HepG2 (cell line): ENCODE results near the gene OR4X1. TPM values are rescaled to one million over a fixed set of nuclear protein-coding genes. Genes with fewer than 3 reads are reported as not detected.
"Not testable (repeated sequence)": the region's sequence is repeated elsewhere in the genome, so short reads cannot be mapped to it uniquely, and the experiment has no call there.

Source experiments
- ATAC-seq: fragments of 200-7000 bp; cut with Tn5 transposase; 3 replicates; pipeline ENCODE4 v1.9.1; 2020; ENCODE audit warnings: mild to moderate bottlenecking, moderate library complexity
- BruUV-seq: library from RNA; stranded (reverse); fragments of 400-500 nt; replicated peaks from 2 replicates; lab custom pipeline; 2021; lab: Mats Ljungman, UMichigan
- CTCF ChIA-PET: fragments of 300-600 bp; formaldehyde crosslinking; extraction: SDS; loops from one replicate; lab custom pipeline; 2021; ENCODE audit warnings: low total read pairs, inconsistent platforms, low intra/inter-chr PET ratio; lab: Yijun Ruan, JAX
- POLR2A ChIA-PET: fragments of 350-600 bp; sonication (Branson Sonifier 250); formaldehyde crosslinking; loops from one replicate; lab custom pipeline; 2020; ENCODE audit warnings: antibody characterized with exemption, inconsistent platforms; lab: Yijun Ruan, JAX
- DNase-seq: peaks from one replicate; pipeline ENCODE4 v3.0.0-alpha.2; 2015; ENCODE audit warnings: low spot score
- FAIRE-seq: peaks from 3 replicates; lab custom pipeline; 2011; peaks lifted over from hg19 to GRCh38; lab: Jason Lieb, UNC
- H2AFZ ChIP-seq: one replicate; pipeline ENCODE4 v1.6.1; 2011; ENCODE audit warnings: low read length, inconsistent platforms
- H3K27ac ChIP-seq: fragments of 300-600 bp; 3 replicates; pipeline ENCODE4 v1.8.0; 2011; ENCODE audit warnings: mixed run types, mild to moderate bottlenecking, mixed read lengths, low read length, inconsistent platforms; ENCODE audit not compliant: insufficient read depth; ENCODE audit errors: extremely low read length
- H3K27me3 ChIP-seq, 2 experiments: fragments of 200-600 bp in 1 of 2; 2 replicates in 1 of 2; 3 replicates in 1 of 2; pipeline versions ENCODE4 v1.6.0 to v1.8.0; 2011; ENCODE audit warnings: low read length in 2 of 2, mild to moderate bottlenecking in 2 of 2, moderate library complexity in 2 of 2, inconsistent platforms in 1 of 2; ENCODE audit not compliant: insufficient read depth in 2 of 2, control insufficient read depth in 1 of 2
- H3K36me3 ChIP-seq, 2 experiments: fragments of 200-600 bp in 1 of 2; replicated peaks in 1 of 2; 2 replicates in 1 of 2; 3 replicates in 1 of 2; pipeline versions ENCODE4 v1.5.1 to v1.8.0; 2011; ENCODE audit warnings: low read length in 2 of 2, inconsistent platforms in 1 of 2; ENCODE audit not compliant: insufficient read depth in 2 of 2, control insufficient read depth in 1 of 2
- H3K4me1 ChIP-seq: 2 replicates; pipeline ENCODE4 v1.5.1; 2012; ENCODE audit warnings: low read length, inconsistent platforms; ENCODE audit not compliant: insufficient read depth
- H3K4me2 ChIP-seq: 2 replicates; pipeline ENCODE4 v1.6.0; 2011; ENCODE audit warnings: low read depth, low read length, inconsistent platforms
- H3K4me3 ChIP-seq, 3 experiments: fragments of 200-600 bp in 1 of 3; sonication (generic), shearing (Covaris generic) in 1 of 3; replicated peaks in 1 of 3; 2 replicates each; pipeline ENCODE4 v1.5.1; 2011 to 2016; ENCODE audit warnings: low read length in 3 of 3, inconsistent platforms in 2 of 3, low read depth in 2 of 3, mild to moderate bottlenecking in 2 of 3, control low read depth in 1 of 3, mixed read lengths in 1 of 3; ENCODE audit not compliant: insufficient read depth in 1 of 3
- H3K79me2 ChIP-seq: one replicate; pipeline ENCODE4 v1.6.1; 2011; ENCODE audit warnings: low read length, inconsistent platforms; ENCODE audit not compliant: insufficient read depth
- H3K9ac ChIP-seq: 2 replicates; pipeline ENCODE4 v1.6.0; 2011; ENCODE audit warnings: mild to moderate bottlenecking, low read depth, low read length, inconsistent platforms; ENCODE audit not compliant: insufficient read depth
- H3K9me3 ChIP-seq: 2 replicates; pipeline ENCODE4 v1.5.1; 2012; ENCODE audit warnings: mild to moderate bottlenecking, low read length
- H4K20me1 ChIP-seq: 2 replicates; pipeline ENCODE4 v1.6.0; 2011; ENCODE audit warnings: inconsistent platforms, mild to moderate bottlenecking, low read length, moderate library complexity; ENCODE audit not compliant: insufficient read depth
- HNRNPLL ChIP-seq: fragments of 200-400 bp; formaldehyde crosslinking; IDR thresholded peaks from 2 replicates; pipeline ENCODE4 v1.6.1; 2017; ENCODE audit warnings: mild to moderate bottlenecking, low read depth, low read length; ENCODE audit not compliant: poor library complexity, severe bottlenecking
- HOXA7 ChIP-seq: sonication (generic); formaldehyde crosslinking; IDR thresholded peaks from 2 replicates; pipeline ENCODE4 v1.8.1; 2022; ENCODE audit warnings: mild to moderate bottlenecking, missing genetic modification reagents, moderate library complexity
- MLLT10 ChIP-seq: sonication (generic); formaldehyde crosslinking; IDR thresholded peaks from 2 replicates; pipeline ENCODE4 v1.4.0; 2020; ENCODE audit warnings: missing genetic modification reagents
- PHF20 ChIP-seq: sonication (generic); formaldehyde crosslinking; IDR thresholded peaks from 2 replicates; pipeline ENCODE4 v1.5.0; 2020; ENCODE audit warnings: mild to moderate bottlenecking, missing genetic modification reagents
- POLR2G ChIP-seq: fragments of 200-400 bp; formaldehyde crosslinking; IDR thresholded peaks from 2 replicates; pipeline ENCODE4 v1.6.1; 2018; ENCODE audit warnings: mild to moderate bottlenecking, low read depth, low read length, moderate library complexity
- SRF ChIP-seq: IDR thresholded peaks from 2 replicates; pipeline ENCODE4 v1.6.1; 2011; ENCODE audit warnings: mild to moderate bottlenecking, low read depth, low read length, moderate library complexity
- ZFY ChIP-seq: sonication (generic); formaldehyde crosslinking; IDR thresholded peaks from 2 replicates; pipeline ENCODE4 v1.4.0; 2020; ENCODE audit warnings: missing genetic modification reagents
- ZNF558 ChIP-seq: sonication (generic); formaldehyde crosslinking; IDR thresholded peaks from 2 replicates; pipeline ENCODE4 v1.9.0; 2022; ENCODE audit warnings: mild to moderate bottlenecking, missing genetic modification reagents, borderline replicate concordance
- ZNF678 ChIP-seq: sonication (generic); formaldehyde crosslinking; IDR thresholded peaks from 2 replicates; pipeline ENCODE4 v1.4.0; 2020; ENCODE audit warnings: mild to moderate bottlenecking, missing genetic modification reagents
- WGBS: methylation state at CpG from one replicate; pipeline ENCODE4 v1.1.6; 2017; ENCODE audit warnings: low lambda C conversion rate; 5-methylcytosine and 5-hydroxymethylcytosine counted together
- in situ Hi-C: cut with HindIII; loops from 2 replicates; pipeline ENCODE4 v1.10.0; 2017; ENCODE audit warnings: low pct_unique_long_range_greater_than_20kb; ENCODE audit not compliant: extremely low pct_ligation_motif_present
- intact Hi-C: fragments of 100-400 bp; cut with micrococcal nuclease; formaldehyde crosslinking; loops from one replicate; pipeline ENCODE4 v1.10.0; 2022; ENCODE audit not compliant: unreplicated experiment
- polyA plus RNA-seq, 8 experiments: library from polyadenylated mRNA; depleted of rRNA in 3 of 8; stranded (reverse) in 7 of 8; unstranded in 1 of 8; fragments of >200 nt; fragmentation: Illumina TruSeq in 4 of 8; extraction: Trizol in 4 of 8; gene quantifications; 2 replicates each; pipeline versions ENCODE4 v1.2.1 to v1.2.3, GENCODE V29; 2011 to 2016; ENCODE audit warnings: low read depth in 4 of 8, missing spikeins in 1 of 8, mixed read lengths in 1 of 8; ENCODE audit not compliant: insufficient read depth in 1 of 8
- total RNA-seq, 5 experiments: library from RNA; depleted of rRNA; stranded (reverse); fragments of >200 nt; fragmentation: Illumina TruSeq; extraction: Trizol; gene quantifications; 2 replicates each; pipeline ENCODE4 v1.2.3, GENCODE V29; 2016; ENCODE audit warnings: low read depth in 1 of 5
- TF ChIP-seq, protein P1 (sequence below): IDR thresholded peaks from 2 replicates; pipeline ENCODE4 v1.6.1; 2016; ENCODE audit warnings: low read depth, control low read depth
- TF ChIP-seq, protein P2 (sequence below): conservative IDR thresholded peaks from 2 replicates; pipeline ENCODE4 v1.6.1; 2018; ENCODE audit warnings: missing genetic modification reagents

The OR4X1 gene
- total and polyA plus RNA-seq, 2 of the 13 experiments (the other 11 are each of a cell fraction or from before 2014, with no cell fraction given), result not detected

DNA sequence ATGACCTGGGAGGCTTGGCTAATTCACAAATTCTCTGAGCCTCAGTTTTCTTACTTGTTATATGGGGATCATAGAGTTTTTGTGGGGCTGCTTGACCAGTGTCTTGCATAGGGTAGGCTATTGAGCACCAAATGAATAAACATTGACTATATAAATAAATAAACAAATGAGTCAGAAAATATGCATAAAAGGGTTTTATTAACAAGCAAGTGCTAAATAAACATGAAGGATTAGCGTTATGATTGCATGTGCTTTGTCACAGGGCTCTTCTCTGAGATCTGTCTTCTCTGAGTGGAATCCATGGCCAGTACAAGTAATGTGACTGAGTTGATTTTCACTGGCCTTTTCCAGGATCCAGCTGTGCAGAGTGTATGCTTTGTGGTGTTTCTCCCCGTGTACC is 47.2 kb upstream of the OR4X1 start, which contains the start of gene OR4B1:
OR4B1 (plus strand) TSS at position 301 of the 400 bp plus-strand sequence; CDS start at position 301, 0 bp downstream.
- Histone ChIP-seq H3K27me3 (no peaks in the 10 kb centered on the region; a peak in 1 of 5 replicates), H3K9ac (no peak within 1 kb of the TSS), H3K4me2 (no peak within 1 kb of the TSS), H3K79me2 (no peaks in the 10 kb centered on the region), H2AFZ (no peak within 1 kb of the TSS), H4K20me1 (no peaks in the 10 kb centered on the region), H3K36me3 (no peaks in the 10 kb centered on the region), H3K27ac (no peak within 1 kb of the TSS), H3K4me3 (no peak within 1 kb of the TSS), H3K9me3 (no peaks in the 10 kb centered on the region), H3K4me1 (no peaks in the 10 kb centered on the region)
- in situ Hi-C loops, result no loop called here
- DNase-seq, result no peak
- CTCF ChIA-PET, result no interaction called here
- intact Hi-C loops, result no loop called here
- FAIRE-seq, result no peak
- POLR2A ChIA-PET, result no interaction called here
- TF ChIP-seq HOXA7 (CRISPR knock-in tag) (no peak), PHF20 (CRISPR knock-in tag) (no peak), MLLT10 (no peak), POLR2G (no peak), ZNF678 (CRISPR knock-in tag) (no peak), ZNF558 (no peak), ZFY (CRISPR knock-in tag) (no peak)
- TF ChIP-seq, protein P1, sequence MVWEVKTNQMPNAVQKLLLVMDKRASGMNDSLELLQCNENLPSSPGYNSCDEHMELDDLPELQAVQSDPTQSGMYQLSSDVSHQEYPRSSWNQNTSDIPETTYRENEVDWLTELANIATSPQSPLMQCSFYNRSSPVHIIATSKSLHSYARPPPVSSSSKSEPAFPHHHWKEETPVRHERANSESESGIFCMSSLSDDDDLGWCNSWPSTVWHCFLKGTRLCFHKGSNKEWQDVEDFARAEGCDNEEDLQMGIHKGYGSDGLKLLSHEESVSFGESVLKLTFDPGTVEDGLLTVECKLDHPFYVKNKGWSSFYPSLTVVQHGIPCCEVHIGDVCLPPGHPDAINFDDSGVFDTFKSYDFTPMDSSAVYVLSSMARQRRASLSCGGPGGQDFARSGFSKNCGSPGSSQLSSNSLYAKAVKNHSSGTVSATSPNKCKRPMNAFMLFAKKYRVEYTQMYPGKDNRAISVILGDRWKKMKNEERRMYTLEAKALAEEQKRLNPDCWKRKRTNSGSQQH (CRISPR knock-in tag), result no peak
- WGBS, result 0% methylated on average over 2 of the region's 2 CpGs
- no peak for ATAC-seq
- BruUV-seq, result no TSS peak

DNA sequence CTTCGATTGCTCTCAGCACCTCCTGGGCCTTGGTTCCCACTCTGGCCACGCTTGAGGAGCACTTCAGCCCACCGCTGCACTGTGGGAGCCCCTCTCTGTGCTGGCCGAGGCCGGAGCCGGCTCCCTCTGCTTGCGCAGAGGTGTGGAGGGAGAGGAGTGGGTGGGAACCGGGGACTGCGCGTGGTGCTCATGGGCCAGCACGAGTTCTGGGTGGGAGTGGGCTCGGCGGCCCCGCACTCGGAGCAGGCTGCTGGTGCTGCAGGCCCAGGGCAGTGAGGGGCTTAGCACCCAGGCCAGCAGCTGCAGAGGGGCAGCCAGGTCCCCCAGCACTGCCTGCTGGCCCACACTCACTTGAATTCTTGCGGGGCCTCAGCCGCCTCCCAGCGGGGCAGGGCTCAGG is 34.9 kb upstream of the OR4X1 start:
- H3K36me3 ChIP-seq, result no peaks in the 10 kb centered on the region
- no peaks in the 10 kb centered on the region for H3K4me1 ChIP-seq
- no peak for TF ChIP-seq HNRNPLL
- TF ChIP-seq SRF, result no peak
- TF ChIP-seq, protein P2, sequence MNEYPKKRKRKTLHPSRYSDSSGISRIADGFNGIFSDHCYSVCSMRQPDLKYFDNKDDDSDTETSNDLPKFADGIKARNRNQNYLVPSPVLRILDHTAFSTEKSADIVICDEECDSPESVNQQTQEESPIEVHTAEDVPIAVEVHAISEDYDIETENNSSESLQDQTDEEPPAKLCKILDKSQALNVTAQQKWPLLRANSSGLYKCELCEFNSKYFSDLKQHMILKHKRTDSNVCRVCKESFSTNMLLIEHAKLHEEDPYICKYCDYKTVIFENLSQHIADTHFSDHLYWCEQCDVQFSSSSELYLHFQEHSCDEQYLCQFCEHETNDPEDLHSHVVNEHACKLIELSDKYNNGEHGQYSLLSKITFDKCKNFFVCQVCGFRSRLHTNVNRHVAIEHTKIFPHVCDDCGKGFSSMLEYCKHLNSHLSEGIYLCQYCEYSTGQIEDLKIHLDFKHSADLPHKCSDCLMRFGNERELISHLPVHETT (CRISPR knock-in tag), result no peak
- H3K27ac ChIP-seq, result no peak overlapping the region
- CTCF ChIA-PET, result no interaction called here
- FAIRE-seq (no peak), DNase-seq (no peak), ATAC-seq (no peak)
- no peak overlapping the region for H3K9ac ChIP-seq
- no TSS peak for BruUV-seq
- no peaks in the 10 kb centered on the region for H4K20me1 ChIP-seq
- POLR2A ChIA-PET, result no interaction called here
- intact Hi-C loops (no loop called here), in situ Hi-C loops (no loop called here)
- no peaks in the 10 kb centered on the region for H3K27me3 ChIP-seq
- H3K4me2 ChIP-seq, result no peak overlapping the region
- H3K79me2 ChIP-seq, result no peaks in the 10 kb centered on the region
- no peaks in the 10 kb centered on the region for H3K9me3 ChIP-seq
- no peak overlapping the region for H2AFZ ChIP-seq
- WGBS, result 35% methylated on average over 10 of the region's 18 CpGs
- no peak overlapping the region for H3K4me3 ChIP-seq

DNA sequence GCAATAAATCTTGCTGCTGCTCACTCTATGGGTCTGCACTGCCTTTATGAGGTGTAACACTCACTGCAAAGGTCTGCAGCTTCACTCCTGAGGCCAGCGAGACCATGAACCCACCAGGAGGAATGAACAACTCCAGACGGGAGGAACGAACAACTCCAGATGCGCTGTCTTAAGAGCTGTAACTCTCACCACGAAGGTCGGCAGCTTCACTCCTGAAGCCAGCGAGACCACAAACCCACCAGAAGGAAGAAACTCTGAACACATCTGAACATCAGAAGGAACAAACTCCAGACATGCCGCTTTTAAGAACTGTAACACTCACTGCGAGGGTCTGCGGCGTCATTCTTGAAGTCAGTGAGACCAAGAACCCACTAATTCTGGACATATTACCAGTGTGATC is 33.6 kb upstream of the OR4X1 start:
- H3K4me2 ChIP-seq, CTCF ChIA-PET, H3K79me2 ChIP-seq, H3K27ac ChIP-seq, intact Hi-C loops, H3K4me1 ChIP-seq, DNase-seq, in situ Hi-C loops, H2AFZ ChIP-seq, H3K27me3 ChIP-seq, H4K20me1 ChIP-seq, FAIRE-seq, BruUV-seq, ATAC-seq, H3K4me3 ChIP-seq, POLR2A ChIA-PET, H3K9ac ChIP-seq, H3K36me3 ChIP-seq, H3K9me3 ChIP-seq: not testable (repeated sequence)
- 40% methylated on average over 9 of the region's 11 CpGs for WGBS
